ENCODE results near the gene PIK3C3.

Gene PIK3C3

GRCh38 chr18:42068030-42068429 lies 113.0 kb downstream of the PIK3C3 start:
- DNase-seq = no peak
- H3K18ac ChIP-seq (ENCODE audit: low read depth in 1 of 2, low read length in 2 of 2) = no peak overlapping the region
- H3K4me2 ChIP-seq (ENCODE audit: low read length, poor library complexity, severe bottlenecking) = no peak overlapping the region
- H3K27ac ChIP-seq (ENCODE audit: low read length, poor library complexity, severe bottlenecking) = no peak overlapping the region
- H3K36me3 ChIP-seq (ENCODE audit: control insufficient read depth in 1 of 2, insufficient read depth in 2 of 2, low read depth in 1 of 2, low read length in 2 of 2) = peaks cover 7 to 74% of the 10 kb centered on the region in 2 experiments
- no peak overlapping the region for H2BK120ac ChIP-seq (ENCODE audit: low read depth, low read length)
- no peak overlapping the region for H4K8ac ChIP-seq (ENCODE audit: low read length)
- no peaks in the 10 kb centered on the region for H3K9me3 ChIP-seq (ENCODE audit: control insufficient read depth, low read length)
- no peak overlapping the region for H2AFZ ChIP-seq (ENCODE audit: low read depth, low read length)
- no peak overlapping the region for H3K4ac ChIP-seq (ENCODE audit: low read depth in 1 of 2, low read length in 2 of 2)
- WGBS = 92% methylated on average over 2 of the region's 3 CpGs
- no peak overlapping the region for H2BK12ac ChIP-seq (ENCODE audit: low read length in 2 of 2)
- no peak overlapping the region for H3K14ac ChIP-seq (ENCODE audit: low read length in 2 of 2)
- H3K27me3 ChIP-seq (ENCODE audit: control insufficient read depth in 1 of 2, insufficient read depth in 1 of 2, low read length in 2 of 2) = no peaks in the 10 kb centered on the region
- peaks cover 7% of the 10 kb centered on the region for H3K79me1 ChIP-seq (replicated peaks; ENCODE audit: low read length, poor library complexity, severe bottlenecking)
- peaks cover 2% of the 10 kb centered on the region for H3K4me1 ChIP-seq (ENCODE audit: control insufficient read depth, insufficient read depth, low read depth, low read length)
- H4K91ac ChIP-seq (ENCODE audit: low read length) = no peak overlapping the region
- no peak overlapping the region for H2AK5ac ChIP-seq (ENCODE audit: low read length, severe bottlenecking)
- H3K9ac ChIP-seq (ENCODE audit: low read length) = no peak overlapping the region
- H2BK15ac ChIP-seq (ENCODE audit: low read depth, poor library complexity, severe bottlenecking) = no peak overlapping the region
- no peak overlapping the region for H3K4me3 ChIP-seq (ENCODE audit: insufficient read depth in 1 of 2, low read depth in 1 of 2, low read length in 2 of 2)
- no peak overlapping the region for H2BK5ac ChIP-seq (ENCODE audit: low read depth, low read length, poor library complexity, severe bottlenecking)
- no peak overlapping the region for H3K23ac ChIP-seq (ENCODE audit: low read length in 2 of 2)

- Histone ChIP-seq H3K27ac (ENCODE audit: low read length, poor library complexity, severe bottlenecking) (no peak overlapping the region), H2BK12ac (ENCODE audit: low read length in 2 of 2) (no peak overlapping the region), H2AFZ (ENCODE audit: low read depth, low read length) (no peak overlapping the region)
Measured at GRCh38 chr18:42069036-42069435, 114.0 kb downstream of the PIK3C3 start.

GRCh38 chr18:42072407-42072806 lies 117.4 kb downstream of the PIK3C3 start:
- no peak overlapping the region for H4K8ac ChIP-seq (ENCODE audit: low read length)
- H3K27ac ChIP-seq (ENCODE audit: low read length, poor library complexity, severe bottlenecking) = no peak overlapping the region
- no peak overlapping the region for H3K9ac ChIP-seq (ENCODE audit: low read length)
- no peaks in the 10 kb centered on the region for H3K27me3 ChIP-seq (ENCODE audit: control insufficient read depth in 1 of 2, insufficient read depth in 1 of 2, low read length in 2 of 2)
- no peak overlapping the region for H2BK15ac ChIP-seq (ENCODE audit: low read depth, poor library complexity, severe bottlenecking)
- no peak overlapping the region for H3K14ac ChIP-seq (ENCODE audit: low read length in 2 of 2)
- no peak overlapping the region for H3K18ac ChIP-seq (ENCODE audit: low read depth in 1 of 2, low read length in 2 of 2)
- WGBS = 97% methylated on average over 4 of the region's 4 CpGs
- H2BK12ac ChIP-seq (ENCODE audit: low read length in 2 of 2) = no peak overlapping the region
- H3K4me2 ChIP-seq (ENCODE audit: low read length, poor library complexity, severe bottlenecking) = no peak overlapping the region
- no peak overlapping the region for H2AK5ac ChIP-seq (ENCODE audit: low read length, severe bottlenecking)
- H3K4me1 ChIP-seq (ENCODE audit: control insufficient read depth, insufficient read depth, low read depth, low read length) = peaks cover under 1% of the 10 kb centered on the region
- no peaks in the 10 kb centered on the region for H3K9me3 ChIP-seq (ENCODE audit: control insufficient read depth, low read length)
- no peak overlapping the region for H2AFZ ChIP-seq (ENCODE audit: low read depth, low read length)
- H3K4ac ChIP-seq (ENCODE audit: low read depth in 1 of 2, low read length in 2 of 2) = no peak overlapping the region
- peaks cover 5 to 75% of the 10 kb centered on the region in 2 experiments for H3K36me3 ChIP-seq (ENCODE audit: control insufficient read depth in 1 of 2, insufficient read depth in 2 of 2, low read depth in 1 of 2, low read length in 2 of 2)
- no peak for DNase-seq
- H2BK5ac ChIP-seq (ENCODE audit: low read depth, low read length, poor library complexity, severe bottlenecking) = no peak overlapping the region
- H3K23ac ChIP-seq (ENCODE audit: low read length in 2 of 2) = no peak overlapping the region
- H4K91ac ChIP-seq (ENCODE audit: low read length) = no peak overlapping the region
- no peak overlapping the region for H2BK120ac ChIP-seq (ENCODE audit: low read depth, low read length)
- H3K4me3 ChIP-seq (ENCODE audit: insufficient read depth in 1 of 2, low read depth in 1 of 2, low read length in 2 of 2) = no peak overlapping the region
- H3K79me1 ChIP-seq (replicated peaks; ENCODE audit: low read length, poor library complexity, severe bottlenecking) = peaks cover 7% of the 10 kb centered on the region

More at GRCh38 chr18:42069036-42069435, 114.0 kb downstream of the PIK3C3 start:
- Histone ChIP-seq H3K9me3 (ENCODE audit: control insufficient read depth, low read length) (no peaks in the 10 kb centered on the region), H3K27me3 (ENCODE audit: control insufficient read depth in 1 of 2, insufficient read depth in 1 of 2, low read length in 2 of 2) (no peaks in the 10 kb centered on the region), H3K4me3 (ENCODE audit: insufficient read depth in 1 of 2, low read depth in 1 of 2, low read length in 2 of 2) (no peak overlapping the region), H3K4ac (ENCODE audit: low read depth in 1 of 2, low read length in 2 of 2) (no peak overlapping the region), H2AK5ac (ENCODE audit: low read length, severe bottlenecking) (no peak overlapping the region), H3K18ac (ENCODE audit: low read depth in 1 of 2, low read length in 2 of 2) (no peak overlapping the region), H3K9ac (ENCODE audit: low read length) (no peak overlapping the region), H2BK15ac (ENCODE audit: low read depth, poor library complexity, severe bottlenecking) (no peak overlapping the region), H3K79me1 (replicated peaks; ENCODE audit: low read length, poor library complexity, severe bottlenecking) (peaks cover 7% of the 10 kb centered on the region), H4K8ac (ENCODE audit: low read length) (no peak overlapping the region), H3K4me1 (ENCODE audit: control insufficient read depth, insufficient read depth, low read depth, low read length) (peaks cover 2% of the 10 kb centered on the region), H3K36me3 (ENCODE audit: control insufficient read depth in 1 of 2, insufficient read depth in 2 of 2, low read depth in 1 of 2, low read length in 2 of 2) (peaks cover 7 to 84% of the 10 kb centered on the region in 2 experiments), H3K14ac (ENCODE audit: low read length in 2 of 2) (no peak overlapping the region), H3K23ac (ENCODE audit: low read length in 2 of 2) (no peak overlapping the region), H3K4me2 (ENCODE audit: low read length, poor library complexity, severe bottlenecking) (no peak overlapping the region), H2BK5ac (ENCODE audit: low read depth, low read length, poor library complexity, severe bottlenecking) (no peak overlapping the region), H4K91ac (ENCODE audit: low read length) (no peak overlapping the region), H2BK120ac (ENCODE audit: low read depth, low read length) (no peak overlapping the region)
- DNase-seq = no peak

- Histone ChIP-seq H3K4me2 (ENCODE audit: low read length, poor library complexity, severe bottlenecking) (no peak overlapping the region), H3K4me1 (ENCODE audit: control insufficient read depth, insufficient read depth, low read depth, low read length) (no peaks in the 10 kb centered on the region), H3K9me3 (ENCODE audit: control insufficient read depth, low read length) (no peaks in the 10 kb centered on the region), H2AFZ (ENCODE audit: low read depth, low read length) (no peak overlapping the region), H3K9ac (ENCODE audit: low read length) (no peak overlapping the region), H3K27me3 (ENCODE audit: control insufficient read depth in 1 of 2, insufficient read depth in 1 of 2, low read length in 2 of 2) (no peaks in the 10 kb centered on the region), H3K4ac (ENCODE audit: low read depth in 1 of 2, low read length in 2 of 2) (no peak overlapping the region), H3K79me1 (replicated peaks; ENCODE audit: low read length, poor library complexity, severe bottlenecking) (peaks cover 9% of the 10 kb centered on the region), H3K36me3 (ENCODE audit: control insufficient read depth in 1 of 2, insufficient read depth in 2 of 2, low read depth in 1 of 2, low read length in 2 of 2) (peaks cover 5 to 74% of the 10 kb centered on the region in 2 experiments), H3K18ac (ENCODE audit: low read depth in 1 of 2, low read length in 2 of 2) (no peak overlapping the region), H3K27ac (ENCODE audit: low read length, poor library complexity, severe bottlenecking) (no peak overlapping the region), H3K23ac (ENCODE audit: low read length in 2 of 2) (no peak overlapping the region), H2BK15ac (ENCODE audit: low read depth, poor library complexity, severe bottlenecking) (no peak overlapping the region), H4K8ac (ENCODE audit: low read length) (no peak overlapping the region), H4K91ac (ENCODE audit: low read length) (no peak overlapping the region), H2AK5ac (ENCODE audit: low read length, severe bottlenecking) (no peak overlapping the region), H3K14ac (ENCODE audit: low read length in 2 of 2) (no peak overlapping the region), H2BK12ac (ENCODE audit: low read length in 2 of 2) (no peak overlapping the region), H2BK5ac (ENCODE audit: low read depth, low read length, poor library complexity, severe bottlenecking) (no peak overlapping the region), H3K4me3 (ENCODE audit: insufficient read depth in 1 of 2, low read depth in 1 of 2, low read length in 2 of 2) (no peak overlapping the region), H2BK120ac (ENCODE audit: low read depth, low read length) (no peak overlapping the region)
- WGBS = 100% methylated on average over 1 of the region's 3 CpGs
- DNase-seq = no peak
Measured at GRCh38 chr18:42074704-42075103, 119.7 kb downstream of the PIK3C3 start.

Measured in mesenchymal stem cell (in vitro differentiated cells and primary cell).